ENCODE results near the gene ZFAND3. TPM values are rescaled to one million over a fixed set of nuclear protein-coding genes. Genes with fewer than 3 reads are reported as not detected.

Gene ZFAND3

GRCh38 chr6:38194589-38194988 lies 375.1 kb downstream of the ZFAND3 start:
- no peaks in the 10 kb centered on the region for H3K79me2 ChIP-seq (ENCODE audit: control insufficient read depth, insufficient read depth, low read length)
- no peak overlapping the region for H4K8ac ChIP-seq (ENCODE audit: low read depth, low read length)
- H3K27me3 ChIP-seq (ENCODE audit: insufficient read depth, low read length, poor library complexity): no peaks in the 10 kb centered on the region
- H3K9ac ChIP-seq (ENCODE audit: low read length): no peak overlapping the region
- no CpG with 5 or more reads among the region's 7 CpGs for WGBS (ENCODE audit: extremely low coverage, insufficient coverage, low lambda C conversion rate)
- no peaks in the 10 kb centered on the region for H3K79me1 ChIP-seq (ENCODE audit: low read length)
- no peak overlapping the region for H3K27ac ChIP-seq (ENCODE audit: low read depth, low read length)
- H3K23ac ChIP-seq (ENCODE audit: low read length): no peak overlapping the region
- no peak overlapping the region for H3K4ac ChIP-seq (ENCODE audit: low read depth, low read length)
- no peak for DNase-seq
- H3K56ac ChIP-seq (ENCODE audit: low read length): no peak overlapping the region
- H2BK5ac ChIP-seq (ENCODE audit: low read length): no peak overlapping the region
- no peak overlapping the region for H2AK5ac ChIP-seq (ENCODE audit: low read length)
- H3K36me3 ChIP-seq (ENCODE audit: control insufficient read depth, insufficient read depth, low read length): no peaks in the 10 kb centered on the region
- no peak overlapping the region for H3K4me2 ChIP-seq (ENCODE audit: low read length)
- no peak overlapping the region for H3K4me3 ChIP-seq (ENCODE audit: low read length)
- no peak overlapping the region for H2BK15ac ChIP-seq (replicated peaks; ENCODE audit: low read depth)
- H3K4me1 ChIP-seq (ENCODE audit: control insufficient read depth, low read depth, low read length): peaks cover 17% of the 10 kb centered on the region
- H2BK120ac ChIP-seq (ENCODE audit: low read depth, low read length): no peak overlapping the region
- H3K18ac ChIP-seq (ENCODE audit: low read length): no peak overlapping the region
- H4K5ac ChIP-seq (ENCODE audit: low read length): no peak overlapping the region

DNA sequence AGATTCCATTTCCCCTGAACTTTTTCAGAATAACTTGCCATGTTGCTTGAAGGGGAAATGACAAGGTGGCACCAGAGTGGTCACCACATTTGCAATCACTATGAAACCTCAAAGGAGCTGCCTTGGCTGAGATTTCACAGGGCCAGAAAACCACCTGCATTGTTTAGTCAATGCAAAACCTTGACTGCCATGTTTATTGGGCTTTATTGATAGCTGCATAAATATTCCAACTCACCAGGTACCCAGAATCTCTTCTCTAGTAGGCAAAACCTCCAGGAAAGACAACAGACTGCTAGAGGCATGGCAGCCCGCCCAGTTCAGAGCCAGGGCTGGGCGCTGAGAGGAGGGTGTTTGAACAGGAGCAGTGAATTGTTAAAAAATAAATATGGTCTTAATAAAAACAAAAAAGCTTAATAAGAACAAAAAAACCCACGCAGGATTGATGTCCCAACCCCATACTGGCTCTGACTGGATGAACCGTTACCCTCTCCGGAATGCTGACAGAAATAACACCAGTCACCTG lies 375.6 kb downstream of the ZFAND3 start:
- Histone ChIP-seq H3K27me3 (ENCODE audit: insufficient read depth, low read length, poor library complexity) (no peaks in the 10 kb centered on the region), H3K4ac (ENCODE audit: low read depth, low read length) (peak overlapping the region; percentile 46), H3K9ac (ENCODE audit: low read length) (no peak overlapping the region), H3K23ac (ENCODE audit: low read length) (no peak overlapping the region), H3K4me2 (ENCODE audit: low read length) (no peak overlapping the region), H4K5ac (ENCODE audit: low read length) (no peak overlapping the region), H2AK5ac (ENCODE audit: low read length) (no peak overlapping the region), H3K4me3 (ENCODE audit: low read length) (no peak overlapping the region), H3K79me2 (ENCODE audit: control insufficient read depth, insufficient read depth, low read length) (no peaks in the 10 kb centered on the region), H4K8ac (ENCODE audit: low read depth, low read length) (no peak overlapping the region), H3K36me3 (ENCODE audit: control insufficient read depth, insufficient read depth, low read length) (no peaks in the 10 kb centered on the region), H3K56ac (ENCODE audit: low read length) (no peak overlapping the region), H3K4me1 (ENCODE audit: control insufficient read depth, low read depth, low read length) (peaks cover 17% of the 10 kb centered on the region), H3K18ac (ENCODE audit: low read length) (no peak overlapping the region), H3K79me1 (ENCODE audit: low read length) (no peaks in the 10 kb centered on the region), H2BK120ac (ENCODE audit: low read depth, low read length) (no peak overlapping the region), H3K27ac (ENCODE audit: low read depth, low read length) (no peak overlapping the region), H2BK5ac (ENCODE audit: low read length) (no peak overlapping the region), H2BK15ac (replicated peaks; ENCODE audit: low read depth) (no peak overlapping the region)
- no peak for DNase-seq
- no CpG with 5 or more reads among the region's 5 CpGs for WGBS (ENCODE audit: extremely low coverage, insufficient coverage, low lambda C conversion rate)

DNA sequence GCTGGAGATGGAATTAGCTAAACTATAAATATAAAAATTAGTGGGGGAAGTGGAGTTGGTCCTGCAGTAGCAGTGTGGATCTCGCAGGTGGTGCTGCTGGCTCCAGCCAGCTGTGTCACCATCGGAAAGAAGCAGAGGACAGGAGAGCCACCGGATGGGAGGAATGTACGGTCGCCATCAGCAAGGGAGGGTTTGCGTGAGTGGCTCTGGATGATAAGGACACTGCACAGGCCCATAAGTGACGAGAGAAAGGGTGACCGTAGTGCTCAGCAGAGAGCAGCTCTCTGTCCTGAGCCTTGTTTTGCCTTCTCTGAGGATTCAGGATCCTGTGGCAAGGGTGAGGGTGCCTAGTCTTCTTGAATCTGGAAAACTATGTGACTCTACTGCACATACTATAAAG lies 378.7 kb downstream of the ZFAND3 start:
- Histone ChIP-seq H2BK120ac (ENCODE audit: low read depth, low read length) (no peak overlapping the region), H3K9ac (ENCODE audit: low read length) (no peak overlapping the region), H2BK15ac (replicated peaks; ENCODE audit: low read depth) (no peak overlapping the region), H3K18ac (ENCODE audit: low read length) (no peak overlapping the region), H3K27ac (ENCODE audit: low read depth, low read length) (no peak overlapping the region), H2AK5ac (ENCODE audit: low read length) (no peak overlapping the region), H3K4me2 (ENCODE audit: low read length) (no peak overlapping the region), H3K56ac (ENCODE audit: low read length) (no peak overlapping the region), H3K79me2 (ENCODE audit: control insufficient read depth, insufficient read depth, low read length) (no peaks in the 10 kb centered on the region), H4K8ac (ENCODE audit: low read depth, low read length) (no peak overlapping the region), H3K36me3 (ENCODE audit: control insufficient read depth, insufficient read depth, low read length) (no peaks in the 10 kb centered on the region), H4K5ac (ENCODE audit: low read length) (no peak overlapping the region), H3K23ac (ENCODE audit: low read length) (no peak overlapping the region), H3K27me3 (ENCODE audit: insufficient read depth, low read length, poor library complexity) (no peaks in the 10 kb centered on the region), H3K4me3 (ENCODE audit: low read length) (no peak overlapping the region), H3K79me1 (ENCODE audit: low read length) (no peaks in the 10 kb centered on the region), H3K4ac (ENCODE audit: low read depth, low read length) (no peak overlapping the region), H2BK5ac (ENCODE audit: low read length) (no peak overlapping the region), H3K4me1 (ENCODE audit: control insufficient read depth, low read depth, low read length) (peaks cover 1% of the 10 kb centered on the region)
- no CpG with 5 or more reads among the region's 8 CpGs for WGBS (ENCODE audit: extremely low coverage, insufficient coverage, low lambda C conversion rate)
- no peak for DNase-seq

Small RNA genes lying within 50 kb of the gene (small RNA-seq; reads per million reads assigned to genes)
- gene RN7SL285P (ENCODE audit: insufficient read depth) (not detected), gene RNU1-87P (ENCODE audit: insufficient read depth) (not detected)

Data from mesendoderm (in vitro differentiated cells).